GM19324 (cell line): Measurements from ENCODE around the gene PRG2.

Experiments
- ATAC-seq: cut with Tn5 transposase; IDR thresholded peaks from one replicate; pipeline ENCODE4 v1.9.1; 2021; ENCODE audit warnings: mild to moderate bottlenecking, moderate library complexity; ENCODE audit not compliant: unreplicated experiment, low FRiP score

Gene PRG2

GRCh38 chr11:57399972-57400578 is 9.6 kb upstream of the PRG2 start:
- no peak for ATAC-seq

GRCh38 chr11:57399221-57399620 is 8.8 kb upstream of the PRG2 start:
- ATAC-seq, result no peak

GRCh38 chr11:57397394-57397990 is 7.0 kb upstream of the PRG2 start:
- no peak for ATAC-seq

DNA sequence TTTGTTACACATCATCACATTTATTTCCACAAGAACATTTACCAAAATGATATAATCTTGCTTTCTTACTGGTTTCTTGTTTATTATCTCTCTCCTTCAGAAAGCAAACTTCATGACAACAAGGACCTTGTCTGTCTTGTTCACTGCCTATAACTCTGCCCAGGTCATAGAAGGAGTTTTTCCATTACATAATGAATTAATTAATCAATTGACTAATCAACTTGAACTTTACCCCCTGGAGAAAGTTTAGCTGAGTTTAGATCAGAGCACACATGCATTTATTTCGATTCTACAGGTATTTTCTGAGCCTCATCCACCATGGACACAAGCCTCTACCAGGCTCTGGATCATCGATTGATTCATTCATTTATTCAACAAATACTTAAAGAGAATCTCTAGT is 6.3 kb upstream of the PRG2 start:
- no peak for ATAC-seq

GRCh38 chr11:57395905-57396623 is 5.6 kb upstream of the PRG2 start:
- no peak for ATAC-seq

- ATAC-seq, result no peak
Measured at GRCh38 chr11:57394203-57394965, 3.9 kb upstream of the PRG2 start.

DNA sequence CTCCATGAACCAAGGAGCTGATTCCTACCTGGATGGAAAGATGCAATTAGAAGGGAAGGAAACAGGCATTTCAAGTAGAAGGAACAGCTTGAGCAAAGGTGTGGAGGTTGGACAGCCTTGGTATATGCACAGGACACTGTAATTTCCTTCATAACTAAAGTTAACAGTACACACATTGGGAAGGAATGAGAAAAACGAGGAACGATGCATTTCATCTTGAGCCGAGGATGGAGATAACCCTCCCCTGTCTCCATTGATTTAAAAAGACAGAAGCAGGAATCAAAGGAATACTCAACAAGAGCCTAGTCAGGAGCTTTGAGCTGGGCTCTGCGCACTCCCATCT is 2.3 kb upstream of the PRG2 start:
- no peak for ATAC-seq

DNA sequence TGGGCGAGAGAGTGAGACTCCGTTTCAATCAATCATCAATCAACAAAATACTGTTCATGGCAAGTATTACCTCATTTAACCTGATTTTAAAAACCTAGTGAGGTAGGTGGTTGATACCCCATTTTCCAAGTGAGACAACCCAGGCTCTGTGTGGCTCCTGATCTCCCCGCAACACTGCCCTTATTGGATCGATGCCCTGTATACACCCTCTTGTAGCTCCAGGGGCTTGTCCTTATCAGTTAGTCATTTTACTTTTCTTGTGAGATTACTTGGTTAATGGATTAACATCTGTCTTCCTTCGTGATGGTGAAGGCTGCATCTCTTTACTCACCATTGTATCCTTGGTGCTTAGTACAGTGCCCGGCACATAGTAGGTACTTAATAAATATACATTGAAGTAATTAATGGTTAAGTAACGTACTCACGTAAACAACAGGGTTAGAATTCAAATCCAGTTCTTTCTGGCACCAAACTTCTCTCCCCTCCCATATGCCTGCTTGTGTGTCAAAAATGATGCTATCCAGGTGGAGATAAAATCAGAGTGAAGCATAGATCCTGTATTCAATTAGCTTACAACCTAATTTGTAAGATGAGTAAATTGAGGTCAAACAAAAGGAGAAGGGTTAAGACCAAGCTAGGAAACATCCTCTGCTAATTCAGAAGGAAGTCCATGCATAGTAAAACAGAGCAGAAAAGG is 1.8 kb upstream of the PRG2 start:
- no peak for ATAC-seq

GRCh38 chr11:57391539-57391938 is 1.1 kb upstream of the PRG2 start:
- no peak for ATAC-seq

GRCh38 chr11:57391111-57391510 is 661 bp upstream of the PRG2 start:
- ATAC-seq, result no peak

DNA sequence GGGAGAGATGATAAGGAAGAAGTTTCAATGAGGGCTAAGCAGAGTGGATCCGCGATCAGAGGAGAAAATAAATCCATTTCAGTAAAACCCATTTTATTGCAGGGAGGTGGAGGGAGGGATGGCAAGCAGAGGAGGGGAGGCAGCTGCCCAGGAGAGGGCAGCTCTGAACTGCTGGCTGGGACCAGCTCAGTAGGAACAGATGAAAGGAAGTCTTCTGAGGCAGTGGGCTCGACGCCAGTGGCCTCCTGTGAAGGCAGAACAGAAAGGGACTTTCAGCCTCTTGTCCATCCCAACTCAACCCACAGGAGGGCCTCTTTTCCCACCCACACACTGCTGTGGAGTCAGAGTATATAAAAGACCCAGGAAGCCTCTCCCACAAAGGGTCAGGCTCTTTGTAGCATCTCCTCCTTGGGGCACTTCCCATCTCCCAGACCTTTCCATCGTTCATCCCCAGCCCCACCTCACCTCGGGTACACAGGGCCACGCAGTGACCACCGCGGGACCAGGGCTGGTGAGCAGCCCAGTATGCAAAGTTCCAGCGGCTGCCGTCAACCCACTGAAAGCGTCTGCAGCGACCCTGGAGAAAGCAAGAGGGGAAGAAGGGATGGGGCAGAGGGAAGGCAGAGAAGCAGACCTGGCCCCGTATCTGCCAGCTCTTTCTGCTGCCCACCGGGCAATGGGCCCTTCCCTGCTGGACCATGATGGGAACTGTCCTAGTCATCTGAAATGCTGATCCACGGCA is 3.0 kb downstream of the PRG2 start:
- ATAC-seq, result no peak

- no peak for ATAC-seq
Measured at GRCh38 chr11:57386178-57386940, 4.1 kb downstream of the PRG2 start.

DNA sequence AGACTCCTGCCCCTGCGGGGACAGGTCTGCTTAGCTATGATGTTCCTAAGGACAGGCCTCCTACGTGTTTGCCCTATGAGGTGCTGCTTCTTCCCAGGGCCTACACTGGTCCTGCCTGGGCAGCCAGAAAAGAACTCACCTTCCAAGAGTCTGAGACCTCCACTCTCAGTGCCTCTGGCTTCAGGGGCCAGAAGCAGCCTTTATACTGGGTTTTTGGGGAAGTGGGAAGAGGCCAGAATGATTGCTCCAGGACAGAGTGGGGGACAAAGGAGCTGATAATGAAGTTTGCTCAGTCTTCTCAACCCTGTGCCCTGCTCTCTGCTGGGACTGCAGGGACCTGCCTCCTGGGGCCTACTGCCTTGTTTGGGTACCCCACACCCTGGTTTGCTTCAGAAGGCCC is 9.5 kb downstream of the PRG2 start, which contains the start of gene PRG3:
PRG3 (minus strand) TSS at position 176 of the 400 bp plus-strand sequence. CDS start 442 bp downstream, outside the sequence.
- ATAC-seq, result no peak

DNA sequence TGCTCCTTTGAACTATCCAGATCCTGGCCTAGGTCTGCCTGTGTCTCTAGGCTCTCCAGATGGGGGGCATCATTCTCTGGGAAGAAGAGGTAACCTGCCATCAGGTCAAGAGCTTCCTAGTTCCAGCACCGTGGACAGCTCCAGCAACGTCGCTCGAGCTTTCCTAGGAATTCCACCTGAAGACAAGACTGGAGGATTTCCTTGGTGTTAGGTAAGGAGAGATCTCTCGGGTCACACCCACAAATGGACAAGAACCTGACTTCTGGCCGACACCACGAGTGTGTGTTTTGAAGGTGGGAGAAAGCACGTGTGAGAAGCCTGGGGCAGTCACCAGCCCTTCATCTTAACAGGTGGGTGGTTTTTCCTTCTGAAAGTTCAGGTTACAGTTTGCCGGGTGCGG is 10.7 kb downstream of the PRG2 start:
- ATAC-seq, result no peak

- no peak for ATAC-seq
Measured at GRCh38 chr11:57378186-57378585, 12.3 kb downstream of the PRG2 start.

DNA sequence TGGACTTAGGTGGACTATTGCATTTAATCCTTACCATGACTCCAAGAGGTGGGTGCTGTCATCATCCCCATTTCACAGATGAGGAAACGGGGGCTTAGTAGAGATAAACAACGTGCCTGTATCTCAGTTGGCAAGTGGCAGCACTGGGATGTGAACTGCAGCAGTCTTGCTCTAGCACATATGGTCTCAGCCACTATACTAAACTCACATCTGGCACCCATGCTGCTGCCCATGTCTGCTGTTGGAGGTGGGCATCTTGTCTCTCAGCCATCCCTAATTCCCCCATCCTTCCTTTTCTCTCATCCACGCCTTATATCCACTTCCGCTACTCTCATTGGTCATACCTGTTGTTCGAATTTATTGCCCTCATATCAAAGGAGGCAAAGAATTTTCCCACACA is 13.3 kb downstream of the PRG2 start:
- ATAC-seq, result no peak

GRCh38 chr11:57376095-57377090 is 14.1 kb downstream of the PRG2 start:
- no peak for ATAC-seq

DNA sequence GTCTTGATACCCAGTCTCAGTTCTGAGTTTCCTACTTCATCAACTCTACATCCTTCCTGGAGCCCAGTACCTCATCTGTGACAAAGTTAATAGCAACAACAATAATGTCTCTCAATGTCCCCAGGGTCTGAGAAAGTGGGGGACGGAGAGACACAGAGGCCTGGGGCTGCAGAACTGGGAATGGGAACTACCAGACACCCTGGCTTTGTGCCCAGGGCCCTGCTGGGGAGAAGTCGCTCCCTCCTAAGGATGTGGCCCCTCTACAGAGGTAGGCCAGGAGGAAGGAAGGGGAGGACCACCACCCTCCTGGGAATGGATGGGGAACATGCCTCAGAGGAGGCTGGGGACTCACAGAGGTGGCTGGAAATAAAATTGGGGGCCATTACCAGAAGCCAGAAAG is 15.0 kb downstream of the PRG2 start:
- ATAC-seq, result no peak
